Medulla oblongata (tissue), 1 donor: ENCODE data around the gene LRRC3.

ENCODE experiments used
- DNase-seq: peaks from one replicate; pipeline ENCODE4 v3.0.0-alpha.2; 2015; ENCODE audit errors: extremely low spot score

LRRC3 gene

GRCh38 chr21:44423941-44424607, 31.2 kb upstream of the LRRC3 start:
- DNase-seq = no peak

GRCh38 chr21:44424608-44425306, 30.6 kb upstream of the LRRC3 start:
- DNase-seq = no peak

- DNase-seq = no peak
Observed at GRCh38 chr21:44425307-44425894, 29.9 kb upstream of the LRRC3 start.

- no peak for DNase-seq
Observed at GRCh38 chr21:44425895-44426662, 29.2 kb upstream of the LRRC3 start.

GRCh38 chr21:44426663-44427191, 28.6 kb upstream of the LRRC3 start:
- no peak for DNase-seq

- no peak for DNase-seq
Observed at GRCh38 chr21:44427241-44428120, 27.8 kb upstream of the LRRC3 start.

GRCh38 chr21:44428281-44428960, 26.9 kb upstream of the LRRC3 start:
- DNase-seq = no peak

GRCh38 chr21:44429894-44430293, 25.4 kb upstream of the LRRC3 start:
- DNase-seq = no peak

GRCh38 chr21:44431300-44431699, 24.0 kb upstream of the LRRC3 start:
- DNase-seq = no peak

GRCh38 chr21:44432841-44433790, 22.2 kb upstream of the LRRC3 start:
- no peak for DNase-seq

GRCh38 chr21:44433791-44434567, 21.3 kb upstream of the LRRC3 start:
- DNase-seq = no peak

GRCh38 chr21:44434568-44434925, 20.8 kb upstream of the LRRC3 start:
- DNase-seq = no peak

GRCh38 chr21:44434936-44435635, 20.2 kb upstream of the LRRC3 start:
- no peak for DNase-seq

- no peak for DNase-seq
Observed at GRCh38 chr21:44436111-44436611, 19.1 kb upstream of the LRRC3 start.

- no peak for DNase-seq
Observed at GRCh38 chr21:44436958-44437357, 18.4 kb upstream of the LRRC3 start.

- no peak for DNase-seq
Observed at GRCh38 chr21:44437371-44437695, 18.0 kb upstream of the LRRC3 start.

GRCh38 chr21:44437696-44438431, 17.4 kb upstream of the LRRC3 start:
- no peak for DNase-seq
